Chondrocyte (in vitro differentiated cells): ENCODE measurements around the gene IGF1R. TPM values are rescaled to one million over a fixed set of nuclear protein-coding genes. Genes with fewer than 3 reads are reported as not detected.

Experiments used
- DNase-seq: peaks from one replicate; pipeline ENCODE4 v3.0.0; 2021; ENCODE audit warnings: mixed read lengths, low spot score
- H3K27ac Mint-ChIP-seq: one replicate; pipeline ENCODE4 v1.8.0; 2021; ENCODE audit warnings: mild to moderate bottlenecking, moderate library complexity, mixed read lengths; ENCODE audit not compliant: unreplicated experiment
- H3K27me3 Mint-ChIP-seq: 2 replicates; pipeline ENCODE4 v1.8.0; 2021; ENCODE audit warnings: low read depth, mixed read lengths
- H3K36me3 Mint-ChIP-seq: 2 replicates; pipeline ENCODE4 v1.8.0; 2021; ENCODE audit warnings: low read depth, mixed read lengths
- H3K4me1 Mint-ChIP-seq: 2 replicates; pipeline ENCODE4 v1.8.0; 2021; ENCODE audit warnings: low read depth, mild to moderate bottlenecking, mixed read lengths
- H3K4me3 Mint-ChIP-seq: one replicate; pipeline ENCODE4 v1.8.0; 2021; ENCODE audit warnings: mild to moderate bottlenecking, moderate library complexity, mixed read lengths; ENCODE audit not compliant: unreplicated experiment
- H3K9me3 Mint-ChIP-seq: 2 replicates; pipeline ENCODE4 v1.8.0; 2021; ENCODE audit warnings: low read depth, mixed read lengths
- total RNA-seq: library from RNA; stranded (reverse); gene quantifications from 3 replicates; pipeline ENCODE4 v1.2.1, GENCODE V29; 2021
- TF ChIP-seq, protein P1 (sequence below): fragments of 200-600 bp; sonication (generic); IDR thresholded peaks from 2 replicates; pipeline ENCODE4 v1.5.0; 2021; ENCODE audit warnings: antibody characterized with exemption, mild to moderate bottlenecking, moderate library complexity

IGF1R gene
- total RNA-seq, 1 donor from 2014 or later: 119 TPM

DNA sequence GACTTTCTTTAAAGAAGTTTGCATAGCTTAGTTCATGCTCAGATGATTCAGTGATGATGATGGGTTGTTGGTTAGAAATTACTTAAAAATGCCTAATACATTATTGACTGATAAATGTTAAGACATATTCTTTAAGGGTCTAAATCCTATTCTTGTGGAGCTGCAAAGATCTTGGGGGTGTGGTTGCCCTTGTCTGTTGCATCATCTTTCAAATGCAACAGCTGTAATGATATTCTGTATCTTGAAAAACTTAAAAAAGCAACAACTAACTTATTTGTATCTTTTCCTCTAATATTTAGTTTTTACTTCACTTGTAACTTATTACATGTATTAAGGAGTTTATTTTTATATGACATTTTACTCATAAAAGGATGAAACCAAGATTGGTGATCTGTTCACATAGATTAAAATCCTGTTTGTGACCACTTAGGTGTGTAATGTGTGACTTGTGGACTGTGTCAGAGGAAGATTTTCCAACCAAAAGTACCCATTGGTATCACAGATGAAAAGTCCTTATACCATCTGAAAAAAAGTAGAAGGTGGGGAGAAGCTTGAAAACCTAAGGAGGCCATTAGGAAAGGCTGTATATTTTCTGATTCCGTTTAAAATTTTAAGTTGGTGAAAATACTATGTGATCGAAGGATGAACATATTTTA, 142.8 kb downstream of the IGF1R start:
- no peaks in the 10 kb centered on the region for H3K36me3 Mint-ChIP-seq
- H3K9me3 Mint-ChIP-seq: no peaks in the 10 kb centered on the region
- DNase-seq: no peak
- H3K27ac Mint-ChIP-seq: peak overlapping the region; percentile 39
- H3K4me1 Mint-ChIP-seq: peaks cover 72% of the 10 kb centered on the region
- no peaks in the 10 kb centered on the region for H3K27me3 Mint-ChIP-seq
- TF ChIP-seq, protein P1, sequence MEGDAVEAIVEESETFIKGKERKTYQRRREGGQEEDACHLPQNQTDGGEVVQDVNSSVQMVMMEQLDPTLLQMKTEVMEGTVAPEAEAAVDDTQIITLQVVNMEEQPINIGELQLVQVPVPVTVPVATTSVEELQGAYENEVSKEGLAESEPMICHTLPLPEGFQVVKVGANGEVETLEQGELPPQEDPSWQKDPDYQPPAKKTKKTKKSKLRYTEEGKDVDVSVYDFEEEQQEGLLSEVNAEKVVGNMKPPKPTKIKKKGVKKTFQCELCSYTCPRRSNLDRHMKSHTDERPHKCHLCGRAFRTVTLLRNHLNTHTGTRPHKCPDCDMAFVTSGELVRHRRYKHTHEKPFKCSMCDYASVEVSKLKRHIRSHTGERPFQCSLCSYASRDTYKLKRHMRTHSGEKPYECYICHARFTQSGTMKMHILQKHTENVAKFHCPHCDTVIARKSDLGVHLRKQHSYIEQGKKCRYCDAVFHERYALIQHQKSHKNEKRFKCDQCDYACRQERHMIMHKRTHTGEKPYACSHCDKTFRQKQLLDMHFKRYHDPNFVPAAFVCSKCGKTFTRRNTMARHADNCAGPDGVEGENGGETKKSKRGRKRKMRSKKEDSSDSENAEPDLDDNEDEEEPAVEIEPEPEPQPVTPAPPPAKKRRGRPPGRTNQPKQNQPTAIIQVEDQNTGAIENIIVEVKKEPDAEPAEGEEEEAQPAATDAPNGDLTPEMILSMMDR: no peak
- no peak overlapping the region for H3K4me3 Mint-ChIP-seq

DNA sequence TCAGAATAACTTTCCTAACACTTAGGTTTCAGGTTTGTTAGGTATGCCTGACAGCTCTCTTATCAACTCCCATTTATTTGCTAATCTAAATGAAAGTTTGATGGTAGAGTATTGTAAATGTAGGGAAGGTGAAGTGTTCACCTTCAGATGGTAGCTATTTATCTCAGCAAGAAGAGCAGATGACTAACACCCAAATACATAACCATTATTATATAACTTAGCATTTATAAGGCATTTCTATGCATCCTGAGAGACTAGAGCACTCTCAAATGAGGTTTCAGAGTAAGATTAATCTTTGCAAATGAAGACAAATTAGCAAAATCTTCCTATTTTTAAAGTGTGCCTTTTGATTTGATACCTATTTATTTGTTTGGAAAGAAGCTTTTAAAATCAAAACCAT, 143.8 kb downstream of the IGF1R start:
- no peak for DNase-seq
- TF ChIP-seq, protein P1: no peak
- Mint-ChIP-seq H3K4me3 (no peak overlapping the region), H3K27ac (no peak overlapping the region), H3K36me3 (no peaks in the 10 kb centered on the region), H3K9me3 (no peaks in the 10 kb centered on the region), H3K27me3 (no peaks in the 10 kb centered on the region), H3K4me1 (peaks cover 67% of the 10 kb centered on the region)

DNA sequence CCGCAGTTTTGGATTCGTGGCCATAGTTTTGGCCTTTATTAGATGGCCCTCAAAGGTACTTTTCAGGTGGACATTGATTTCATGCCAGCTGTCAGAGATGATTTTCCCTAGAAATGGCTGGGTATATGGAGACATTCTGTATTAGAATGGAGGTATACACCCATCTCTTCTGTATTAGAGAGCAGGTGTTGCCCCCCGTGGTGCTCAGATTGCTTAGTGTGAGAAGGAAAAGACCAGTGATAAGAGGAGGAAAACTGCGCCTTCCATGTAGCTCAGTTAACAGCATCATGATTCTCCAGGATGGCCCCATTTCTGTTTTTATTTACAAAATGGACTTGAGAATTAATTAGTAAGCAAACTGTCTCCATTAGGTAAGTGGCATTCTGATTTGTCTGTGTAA, 145.9 kb downstream of the IGF1R start:
- no peaks in the 10 kb centered on the region for H3K36me3 Mint-ChIP-seq
- H3K27ac Mint-ChIP-seq: no peak overlapping the region
- TF ChIP-seq, protein P1: no peak
- H3K4me3 Mint-ChIP-seq: no peak overlapping the region
- H3K9me3 Mint-ChIP-seq: no peaks in the 10 kb centered on the region
- DNase-seq: no peak
- H3K4me1 Mint-ChIP-seq: peaks cover 62% of the 10 kb centered on the region
- H3K27me3 Mint-ChIP-seq: no peaks in the 10 kb centered on the region

DNA sequence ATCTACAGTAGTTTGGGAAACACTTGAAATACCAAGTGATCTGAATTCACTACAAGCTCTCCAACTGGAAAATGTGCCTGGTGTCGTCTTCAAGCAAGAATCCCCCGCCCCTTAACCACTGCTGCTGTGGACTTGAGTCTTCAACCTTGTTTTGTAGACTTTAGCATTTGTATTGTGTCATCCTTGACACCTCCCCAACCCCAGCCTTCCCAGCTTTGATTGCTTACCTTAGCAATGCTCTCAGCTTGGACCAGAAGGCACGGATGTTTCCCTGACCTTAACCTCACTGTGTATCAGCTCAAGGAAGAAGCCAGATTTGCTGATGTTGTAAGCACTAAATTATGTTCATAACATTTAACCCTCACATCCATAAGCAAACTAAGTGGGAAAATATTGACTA, 146.4 kb downstream of the IGF1R start:
- Mint-ChIP-seq H3K9me3 (no peaks in the 10 kb centered on the region), H3K4me3 (no peak overlapping the region), H3K27me3 (no peaks in the 10 kb centered on the region), H3K4me1 (peaks cover 62% of the 10 kb centered on the region), H3K27ac (no peak overlapping the region), H3K36me3 (no peaks in the 10 kb centered on the region)
- no peak for DNase-seq
- TF ChIP-seq, protein P1: no peak

DNA sequence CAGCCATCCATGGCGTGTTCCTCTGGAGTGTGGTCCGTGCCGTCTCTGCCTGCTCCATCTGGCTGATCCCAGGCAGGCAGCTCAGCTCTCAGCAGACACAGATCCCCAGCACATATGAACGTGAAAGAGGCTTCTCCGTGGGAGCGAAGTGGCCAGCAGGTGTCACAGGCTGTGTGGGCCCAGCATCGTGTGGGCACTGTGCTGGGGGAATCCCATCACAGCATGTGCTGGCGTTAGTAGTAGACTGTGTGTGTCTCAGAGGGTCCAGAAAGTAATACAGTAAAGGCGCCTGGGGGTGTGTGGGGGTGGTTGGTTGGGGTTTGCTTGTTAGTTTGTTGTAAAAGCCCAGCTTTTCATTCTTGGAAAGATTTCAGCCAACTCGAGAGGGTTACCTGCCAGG, 147.6 kb downstream of the IGF1R start:
- H3K9me3 Mint-ChIP-seq: no peaks in the 10 kb centered on the region
- TF ChIP-seq, protein P1: no peak
- no peak for DNase-seq
- H3K27me3 Mint-ChIP-seq: no peaks in the 10 kb centered on the region
- H3K4me3 Mint-ChIP-seq: no peak overlapping the region
- no peaks in the 10 kb centered on the region for H3K36me3 Mint-ChIP-seq
- peaks cover 66% of the 10 kb centered on the region for H3K4me1 Mint-ChIP-seq
- H3K27ac Mint-ChIP-seq: no peak overlapping the region
